GM11168 (cell line): ENCODE measurements around the gene MFF.

Experiments used
- in situ Hi-C: fragments of 300-500 bp; cut with MboI; formaldehyde crosslinking; loops from one replicate; pipeline ENCODE4 v1.12.0; 2022; ENCODE audit warnings: low sequenced_read_pairs; ENCODE audit not compliant: unreplicated experiment

MFF gene

DNA sequence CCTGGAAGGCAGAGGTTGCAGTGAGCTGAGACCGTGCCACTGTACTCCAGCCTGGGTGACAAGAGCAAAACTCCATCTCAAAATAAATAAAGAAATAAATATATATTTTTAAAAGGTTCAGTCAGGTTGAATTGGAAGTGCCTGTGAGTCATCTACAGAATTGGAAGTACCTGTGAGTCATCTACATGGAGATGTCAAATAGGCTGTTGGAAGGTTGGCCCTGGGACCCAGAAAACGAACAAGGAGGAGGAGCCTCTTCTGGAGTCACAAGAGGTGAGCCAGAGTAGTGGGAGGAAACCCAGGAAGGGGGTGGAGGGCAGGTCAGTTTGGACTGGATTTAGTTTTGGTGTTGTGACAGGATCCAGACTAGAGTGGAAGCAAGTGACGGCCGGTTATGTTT is 77.9 kb downstream of the MFF start:
- in situ Hi-C loops = loop anchor here (25.0 kb wide), 1 partner anchor 359 kb away; no protein-coding TSS in a partner anchor

DNA sequence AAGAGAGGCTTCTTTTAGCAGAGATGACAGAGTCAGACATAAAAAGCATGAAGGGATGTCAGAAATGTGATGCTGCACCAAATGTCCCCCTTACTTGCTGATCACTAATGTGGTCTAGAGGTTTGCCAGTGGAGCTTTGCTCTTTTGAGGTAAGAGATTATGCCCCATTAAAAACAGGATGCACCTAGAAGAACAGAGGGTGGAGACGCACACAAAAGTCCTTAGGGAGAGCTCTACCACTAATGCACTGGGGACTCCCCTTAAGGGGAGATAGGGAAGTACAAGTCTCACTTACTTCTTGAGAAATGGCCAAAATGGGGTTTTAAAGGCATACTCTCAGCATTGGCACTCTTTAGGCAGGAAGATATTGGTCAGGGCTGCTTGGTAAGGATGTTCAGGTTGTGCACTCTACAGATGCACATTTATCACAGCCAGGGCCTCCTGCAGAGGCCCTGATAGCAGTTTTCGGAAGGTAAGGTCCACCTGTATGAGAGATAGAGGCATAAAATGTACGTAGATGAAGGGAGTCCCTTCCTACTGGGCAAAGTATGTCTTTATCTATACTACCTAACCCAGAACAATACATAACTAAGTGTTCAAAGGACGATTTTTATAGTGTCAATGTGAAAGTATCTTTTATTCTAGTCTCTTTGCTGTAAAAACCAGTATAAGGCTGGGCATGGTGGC is 79.7 kb downstream of the MFF start:
- in situ Hi-C loops = loop anchor here (25.0 kb wide), 1 partner anchor 358 kb away; no protein-coding TSS in a partner anchor

DNA sequence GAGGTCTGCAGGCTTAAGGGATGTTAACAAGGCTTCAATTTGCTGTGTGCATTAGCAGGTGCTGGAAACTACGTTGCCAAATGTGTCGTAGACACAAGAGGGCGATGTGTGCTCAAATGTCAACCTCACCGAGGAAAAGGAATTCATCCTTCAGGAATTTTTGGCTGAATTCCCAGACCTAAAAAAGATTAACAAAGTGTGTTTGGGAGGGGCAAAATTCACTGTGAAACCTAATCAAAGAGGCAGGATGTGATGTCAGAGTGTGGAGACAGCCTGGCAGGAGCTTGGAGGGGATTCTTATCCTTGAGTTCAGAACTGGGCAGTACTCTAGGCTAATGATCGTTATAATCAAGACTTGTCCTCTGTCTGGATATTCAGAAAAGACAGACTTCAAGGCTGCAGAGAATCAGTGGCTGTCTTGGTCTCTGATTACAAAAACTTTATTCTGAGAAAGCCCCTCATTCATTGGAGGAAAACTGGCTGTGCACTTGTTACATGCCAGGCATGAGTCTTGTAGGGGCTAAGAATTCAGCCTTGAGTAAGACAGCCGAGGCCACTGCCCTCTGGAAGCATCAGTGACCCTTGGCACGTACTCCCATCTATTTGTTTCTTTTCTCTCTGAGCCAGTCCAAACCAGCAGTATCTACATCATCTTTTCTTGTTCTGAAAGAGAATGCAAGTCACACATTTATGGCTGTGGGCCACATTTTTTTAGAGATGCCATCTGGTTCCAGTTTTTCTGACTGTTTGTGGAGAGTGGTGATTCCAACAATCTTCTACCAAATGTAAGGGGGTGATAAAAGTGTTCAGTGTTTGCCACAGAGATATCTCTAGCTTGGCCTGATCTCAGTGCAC is 81.4 kb downstream of the MFF start:
- in situ Hi-C loops = loop anchor here (25.0 kb wide), 1 partner anchor 356 kb away; no protein-coding TSS in a partner anchor
